ENCODE results near the gene SSR4.

SSR4 gene

GRCh38 chrX:153831429-153832150 lies 37.1 kb downstream of the SSR4 start:
- DNase-seq, result no peak

- no peak for DNase-seq
Observed at GRCh38 chrX:153832728-153833127, 38.3 kb downstream of the SSR4 start.

- no peak for DNase-seq
Observed at GRCh38 chrX:153836921-153837320, 42.5 kb downstream of the SSR4 start.

GRCh38 chrX:153844509-153845082 lies 50.1 kb downstream of the SSR4 start:
- no peak for DNase-seq

- DNase-seq, result no peak
Observed at GRCh38 chrX:153845195-153845594, 50.7 kb downstream of the SSR4 start.

GRCh38 chrX:153845842-153846241 lies 51.4 kb downstream of the SSR4 start:
- DNase-seq, result no peak

All from stimulated activated CD4-positive, alpha-beta T cell treated with anti-CD3 and anti-CD28 coated beads, Interleukin-15, amount 100 ng/mL, for 24 hours (primary cell).